NCI-H2171 treated with DMSO at 0.1 percent for 48 hours (cell line): Measurements from ENCODE around the gene GRK5.

Experiments
- DNase-seq: peaks from one replicate; lab custom pipeline; 2025; lab: John Stamatoyannopoulos, UW

GRK5 gene

GRCh38 chr10:119444866-119445265 is 237.5 kb downstream of the GRK5 start:
- DNase-seq, result no peak

- peak; percentile 40 for DNase-seq
These were observed 238.1 kb downstream of the GRK5 start for GRCh38 chr10:119445311-119445934.

- DNase-seq, result no peak
These were observed 238.6 kb downstream of the GRK5 start for GRCh38 chr10:119445935-119446317.

- no peak for DNase-seq
These were observed 239.3 kb downstream of the GRK5 start for GRCh38 chr10:119446441-119447277.

GRCh38 chr10:119447421-119447820 is 240.1 kb downstream of the GRK5 start:
- no peak for DNase-seq

GRCh38 chr10:119447823-119448546 is 240.6 kb downstream of the GRK5 start:
- no peak for DNase-seq

- no peak for DNase-seq
These were observed 241.5 kb downstream of the GRK5 start for GRCh38 chr10:119448628-119449584.

GRCh38 chr10:119449760-119450461 is 242.5 kb downstream of the GRK5 start:
- DNase-seq, result peak; percentile 22

GRCh38 chr10:119450606-119451299 is 243.4 kb downstream of the GRK5 start:
- DNase-seq, result no peak

- no peak for DNase-seq
These were observed 244.0 kb downstream of the GRK5 start for GRCh38 chr10:119451300-119451896.

- DNase-seq, result no peak
These were observed 245.0 kb downstream of the GRK5 start for GRCh38 chr10:119452396-119452795.

- no peak for DNase-seq
These were observed 245.9 kb downstream of the GRK5 start for GRCh38 chr10:119453313-119453712.

GRCh38 chr10:119454316-119454715 is 246.9 kb downstream of the GRK5 start:
- DNase-seq, result no peak

- no peak for DNase-seq
These were observed 247.6 kb downstream of the GRK5 start for GRCh38 chr10:119454990-119455389.

- DNase-seq, result no peak
These were observed 248.5 kb downstream of the GRK5 start for GRCh38 chr10:119455609-119456434.

GRCh38 chr10:119456435-119456810 is 249.1 kb downstream of the GRK5 start:
- DNase-seq, result no peak

GRCh38 chr10:119457966-119458766 is 250.8 kb downstream of the GRK5 start:
- no peak for DNase-seq

GRCh38 chr10:119459681-119460340 is 252.4 kb downstream of the GRK5 start:
- no peak for DNase-seq
